HS-27A (cell line): ENCODE results near the gene SMDT1.
"Not testable (repeated sequence)": the region's sequence is repeated elsewhere in the genome, so short reads cannot be mapped to it uniquely, and the experiment has no call there.

Source experiments
- DNase-seq: peaks from one replicate; pipeline ENCODE4 v3.0.0-alpha.2; 2012; ENCODE audit warnings: low read depth, missing footprints

SMDT1 gene

DNA sequence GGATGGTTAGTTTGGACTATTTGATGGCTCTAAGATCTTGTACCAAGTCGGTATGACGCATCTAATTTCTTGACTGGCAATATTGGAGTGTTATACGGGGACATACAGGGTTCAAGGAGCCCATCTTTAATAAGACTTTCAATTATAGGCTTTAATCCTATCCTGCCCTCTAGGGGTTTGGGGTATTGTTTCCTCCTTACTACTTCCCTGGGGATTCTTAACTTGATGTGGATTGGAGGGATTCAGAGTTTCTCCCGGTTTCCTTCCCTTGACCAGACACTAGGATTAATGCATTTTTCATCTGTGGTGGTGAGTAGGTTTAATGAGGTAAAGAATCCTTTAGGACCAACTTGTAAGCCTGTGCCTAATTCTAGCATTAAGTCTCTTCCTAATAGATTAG lies 32.3 kb downstream of the SMDT1 start:
- DNase-seq = no peak

DNA sequence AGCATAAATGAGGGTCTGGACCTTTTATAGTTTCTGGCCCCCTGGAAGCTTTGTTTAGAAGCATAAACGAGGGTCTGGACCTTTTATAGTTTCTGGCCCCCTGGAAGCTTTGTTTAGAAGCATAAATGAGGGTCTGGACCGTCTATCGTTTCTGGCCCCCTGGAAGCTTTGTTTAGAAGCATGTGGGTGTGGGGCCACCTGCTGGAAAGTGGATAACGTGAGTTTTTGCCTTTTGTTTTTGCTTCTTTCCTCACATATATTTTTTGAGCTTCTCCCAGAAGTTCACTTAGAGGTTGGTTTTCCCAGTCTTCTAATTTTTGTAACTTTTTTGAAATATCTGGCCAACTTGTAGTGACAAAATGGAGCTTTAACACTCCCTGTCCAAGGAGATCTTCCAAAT lies 33.3 kb downstream of the SMDT1 start:
- not testable (repeated sequence) for DNase-seq

DNA sequence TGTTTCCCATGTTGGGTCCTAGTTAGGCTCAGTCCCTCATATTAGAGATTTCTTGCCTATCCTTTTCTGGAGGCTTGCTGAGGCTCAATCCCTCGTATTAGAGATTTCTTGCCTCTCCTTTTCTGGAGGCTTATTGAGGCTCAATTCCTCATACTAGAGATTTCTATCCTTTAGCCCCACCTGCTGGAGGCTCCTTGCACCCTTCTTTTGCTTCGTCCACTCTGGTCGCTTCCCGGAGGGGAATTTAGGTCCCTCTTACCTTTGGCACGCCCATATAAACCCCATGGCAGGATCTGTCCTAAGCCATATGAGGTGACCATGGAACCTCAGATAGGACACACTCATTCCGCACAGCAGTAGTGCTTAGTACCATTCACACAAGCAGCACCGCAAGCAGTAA lies 35.2 kb downstream of the SMDT1 start:
- DNase-seq = no peak

DNA sequence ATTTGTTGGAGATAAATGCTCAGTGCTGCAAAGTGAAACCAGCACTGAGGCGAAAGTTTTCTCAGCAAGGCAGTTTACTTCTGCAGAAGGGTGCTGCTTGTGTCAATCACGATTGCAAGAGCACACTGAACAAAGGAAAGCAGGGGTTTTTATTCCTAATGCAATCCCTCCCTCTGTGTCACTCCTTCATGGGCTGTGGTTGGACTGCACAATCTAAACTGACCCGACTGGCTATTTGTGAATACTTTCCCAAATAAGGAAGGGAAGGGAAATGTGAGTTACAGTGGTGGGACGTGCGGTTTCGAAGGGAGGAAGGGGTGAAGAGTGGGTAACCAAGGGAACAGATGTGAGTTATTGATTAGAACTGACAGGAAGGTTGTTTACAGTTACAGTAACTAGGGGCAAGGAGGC lies 35.9 kb downstream of the SMDT1 start:
- not testable (repeated sequence) for DNase-seq

DNA sequence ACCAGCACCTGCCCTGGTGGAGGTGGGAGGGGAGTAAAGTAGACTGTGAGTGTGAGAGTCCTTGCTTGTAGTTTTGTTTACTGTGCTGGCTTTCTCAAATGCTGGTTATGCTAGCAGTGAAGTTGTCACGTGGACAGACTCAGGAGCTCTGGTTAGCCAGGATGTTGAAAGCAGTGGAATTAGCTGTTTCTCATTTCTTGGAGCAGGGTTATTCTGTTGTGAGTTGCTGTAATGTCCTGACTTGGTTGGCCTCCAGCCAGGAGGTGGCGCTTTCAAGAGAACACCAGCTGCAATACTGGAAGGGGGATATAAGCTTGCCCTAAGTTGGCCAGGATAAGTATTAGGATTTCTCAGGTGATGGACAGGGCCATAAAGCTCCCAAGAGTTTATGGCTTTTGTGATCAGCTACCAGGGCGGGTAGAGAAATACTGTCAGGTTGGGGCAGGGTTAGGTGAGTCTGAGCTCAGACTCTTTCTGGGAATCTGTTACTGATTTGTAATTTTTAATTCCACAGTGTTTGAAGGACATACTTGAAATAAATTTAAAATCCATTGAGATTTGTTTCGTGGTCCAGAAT lies 37.4 kb downstream of the SMDT1 start:
- no peak for DNase-seq

DNA sequence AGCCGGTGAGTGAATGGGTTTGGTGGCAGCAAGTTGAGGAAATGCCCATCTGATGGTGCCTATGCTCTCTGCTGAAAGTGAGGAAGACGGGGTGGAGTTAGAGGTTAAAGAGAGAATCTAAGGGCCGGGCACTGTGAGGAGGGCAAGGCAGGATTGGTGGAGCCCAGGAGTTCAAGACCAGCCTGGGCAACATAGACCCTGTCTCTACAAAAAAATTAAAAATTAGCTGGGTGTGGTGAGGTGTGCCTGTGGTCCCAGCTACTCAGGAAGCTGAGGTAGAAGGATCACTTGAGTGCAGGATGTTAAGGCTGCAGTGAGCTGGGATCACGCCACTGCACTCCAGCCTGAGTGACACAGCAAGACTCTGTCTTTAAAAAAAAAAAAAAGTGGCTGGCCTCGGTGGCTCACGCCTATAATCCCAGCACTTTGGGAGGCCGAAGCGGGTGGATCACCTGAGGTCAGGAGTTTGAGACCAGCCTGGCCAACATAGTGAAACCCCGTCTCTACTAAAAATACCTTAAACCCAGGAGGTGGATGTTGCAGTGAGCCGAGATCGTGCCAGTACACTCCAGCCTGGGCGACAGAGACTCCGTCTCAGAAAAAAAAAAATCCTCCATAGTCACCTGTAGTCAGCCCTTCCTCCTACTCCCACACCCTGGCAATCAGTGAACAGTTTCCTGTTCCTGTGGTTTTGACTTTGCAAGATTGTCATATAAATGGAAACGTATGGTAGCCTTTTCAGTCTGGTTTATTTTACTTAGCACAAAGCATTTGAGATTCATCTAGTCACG lies 40.9 kb downstream of the SMDT1 start:
- not testable (repeated sequence) for DNase-seq

DNA sequence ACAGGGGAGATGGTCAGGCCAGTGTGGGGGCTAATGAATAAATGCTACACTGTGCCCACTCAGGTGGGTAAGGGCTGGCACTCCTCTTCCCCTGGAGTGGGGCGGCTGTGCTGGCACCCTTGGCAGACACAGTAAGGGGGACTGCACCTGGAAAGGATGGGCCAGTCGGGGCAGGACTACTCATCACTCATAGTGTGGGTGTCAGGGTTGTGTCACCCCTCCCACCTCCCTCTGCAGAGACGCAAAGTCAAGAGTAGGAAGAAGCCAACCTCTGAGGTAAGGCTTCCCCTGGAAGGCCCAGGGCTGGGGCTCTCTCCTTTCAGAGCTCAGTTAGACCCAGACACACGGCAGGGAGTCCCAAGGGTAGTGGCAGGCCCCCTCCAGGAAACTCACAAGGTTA lies 44.0 kb downstream of the SMDT1 start:
- DNase-seq = not testable (repeated sequence)

DNA sequence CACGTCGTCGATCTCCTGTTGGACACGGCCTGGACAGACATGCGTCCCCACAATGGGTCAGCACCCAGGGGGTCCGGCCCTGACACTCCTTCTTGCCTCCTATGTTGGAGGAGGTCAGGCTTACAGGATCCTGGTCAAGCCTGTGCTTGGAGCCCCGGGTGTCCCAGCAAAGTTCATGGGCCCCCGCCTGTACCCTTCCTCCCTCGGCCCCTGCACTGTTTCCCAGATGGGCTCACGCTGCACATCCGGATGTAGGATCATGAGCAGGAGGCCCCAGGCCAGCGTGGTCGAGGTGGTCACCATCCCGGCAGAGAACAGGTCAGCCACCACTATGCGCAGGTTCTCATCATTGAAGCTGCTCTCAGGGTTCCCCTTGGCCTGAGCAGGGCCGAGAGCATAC lies 48.1 kb downstream of the SMDT1 start:
- no peak for DNase-seq

DNA sequence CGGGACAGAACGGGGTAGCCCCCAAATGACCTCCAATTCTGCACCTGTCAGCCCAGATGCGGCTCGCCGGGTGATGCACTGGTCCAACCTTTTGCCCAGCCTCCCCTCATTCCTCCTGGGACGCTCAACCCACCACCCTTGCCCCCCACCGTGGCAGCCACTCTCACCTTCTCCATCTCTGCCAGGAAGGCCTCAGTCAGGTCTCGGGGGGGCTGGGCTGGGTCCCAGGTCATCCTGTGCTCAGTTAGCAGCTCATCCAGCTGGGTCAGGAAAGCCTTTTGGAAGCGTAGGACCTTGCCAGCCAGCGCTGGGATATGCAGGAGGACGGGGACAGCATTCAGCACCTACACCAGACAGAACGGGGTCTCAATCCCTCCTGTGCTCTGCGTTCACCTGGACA lies 48.5 kb downstream of the SMDT1 start:
- DNase-seq = not testable (repeated sequence)

DNA sequence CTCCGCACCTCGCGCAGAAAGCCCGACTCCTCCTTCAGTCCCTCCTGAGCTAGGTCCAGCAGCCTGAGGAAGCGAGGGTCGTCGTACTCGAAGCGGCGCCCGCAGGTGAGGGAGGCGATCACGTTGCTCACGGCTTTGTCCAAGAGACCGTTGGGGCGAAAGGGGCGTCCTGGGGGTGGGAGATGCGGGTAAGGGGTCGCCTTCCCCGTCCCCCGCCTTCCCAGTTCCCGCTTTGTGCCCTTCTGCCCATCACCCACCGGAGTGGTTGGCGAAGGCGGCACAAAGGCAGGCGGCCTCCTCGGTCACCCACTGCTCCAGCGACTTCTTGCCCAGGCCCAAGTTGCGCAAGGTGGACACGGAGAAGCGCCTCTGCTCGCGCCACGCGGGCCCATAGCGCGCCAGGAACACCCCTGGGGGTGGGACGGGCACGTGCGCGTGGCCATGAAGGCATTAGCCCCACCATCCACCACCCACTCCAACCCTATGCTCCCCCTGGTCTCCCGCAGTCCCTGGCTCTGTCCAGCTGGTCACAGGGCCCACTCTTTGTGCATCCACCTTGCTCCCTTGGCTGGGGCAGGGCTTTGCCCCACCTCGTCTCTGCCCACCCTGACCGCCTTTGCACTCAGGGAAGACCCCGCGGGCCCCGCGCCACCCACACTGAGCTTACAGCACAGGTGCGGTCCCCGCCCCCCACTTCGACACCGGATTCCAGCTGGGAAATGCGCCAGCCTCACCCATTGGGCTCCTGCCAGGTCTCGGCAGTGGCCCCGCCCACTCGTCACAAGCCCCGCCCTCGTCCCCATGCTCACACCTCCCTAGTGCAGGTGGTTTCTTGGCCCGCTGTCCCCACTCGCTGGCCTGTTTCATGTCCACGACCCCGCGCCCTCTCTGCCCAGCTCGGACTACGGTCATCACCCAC lies 49.5 kb downstream of the SMDT1 start:
- not testable (repeated sequence) for DNase-seq

DNA sequence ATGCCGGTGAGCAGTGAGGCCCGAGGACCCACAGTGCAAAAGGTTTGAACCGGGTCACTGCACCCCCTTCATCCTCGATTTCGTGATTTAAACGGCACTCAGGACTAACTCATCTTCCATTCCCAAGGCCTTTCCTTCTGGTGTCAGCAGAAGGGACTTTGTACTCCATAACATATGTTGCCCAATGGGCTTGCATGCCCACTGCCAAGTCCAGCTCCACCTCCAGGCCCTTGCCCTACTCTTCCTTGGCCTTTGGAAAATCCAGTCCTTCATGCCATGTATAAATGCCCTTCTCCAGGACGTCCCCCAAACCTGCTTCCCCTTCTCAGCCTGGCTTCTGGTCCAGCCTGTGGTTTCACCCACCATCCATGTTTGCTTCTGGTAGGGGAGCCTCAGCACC lies 50.7 kb downstream of the SMDT1 start:
- DNase-seq = not testable (repeated sequence)

DNA sequence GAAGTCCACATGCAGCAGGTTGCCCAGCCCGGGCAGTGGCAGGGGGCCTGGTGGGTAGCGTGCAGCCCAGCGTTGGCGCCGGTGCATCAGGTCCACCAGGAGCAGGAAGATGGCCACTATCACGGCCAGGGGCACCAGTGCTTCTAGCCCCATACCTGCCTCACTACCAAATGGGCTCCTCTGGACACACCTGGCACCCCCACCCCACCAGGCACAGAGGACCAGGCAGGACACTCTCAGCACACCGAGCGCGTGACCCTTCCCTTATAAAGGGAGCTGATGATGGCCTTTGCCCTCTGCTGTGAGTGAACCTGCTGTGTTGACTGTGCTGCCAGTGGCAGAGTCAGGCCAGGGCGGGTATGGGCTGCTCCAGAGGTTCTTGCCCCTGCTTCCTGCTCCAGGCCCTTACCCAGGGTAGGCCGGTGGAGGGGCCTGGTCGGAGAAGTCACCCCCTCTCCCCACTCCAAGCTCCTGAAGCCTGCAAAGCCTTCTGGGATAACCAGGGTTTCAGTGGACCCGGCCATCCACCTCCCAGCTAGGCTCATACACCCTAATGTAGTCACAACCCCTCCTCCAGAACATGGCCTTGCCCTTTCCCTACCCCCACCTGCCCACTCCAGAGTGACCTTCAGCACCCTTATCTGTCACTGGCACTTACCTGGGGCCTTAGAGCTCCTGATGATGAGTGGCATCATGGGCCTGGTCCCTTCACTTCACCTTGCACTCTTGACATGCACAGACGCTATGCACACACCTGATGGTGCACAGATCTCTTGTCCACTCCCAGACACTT lies 51.3 kb downstream of the SMDT1 start, which contains the start of gene CYP2D6:
Gene CYP2D6, minus strand, starts transcription at position 172 of the 793 bp plus-strand sequence. Its CDS starts 19 bp downstream, at position 153.
- not testable (repeated sequence) for DNase-seq

DNA sequence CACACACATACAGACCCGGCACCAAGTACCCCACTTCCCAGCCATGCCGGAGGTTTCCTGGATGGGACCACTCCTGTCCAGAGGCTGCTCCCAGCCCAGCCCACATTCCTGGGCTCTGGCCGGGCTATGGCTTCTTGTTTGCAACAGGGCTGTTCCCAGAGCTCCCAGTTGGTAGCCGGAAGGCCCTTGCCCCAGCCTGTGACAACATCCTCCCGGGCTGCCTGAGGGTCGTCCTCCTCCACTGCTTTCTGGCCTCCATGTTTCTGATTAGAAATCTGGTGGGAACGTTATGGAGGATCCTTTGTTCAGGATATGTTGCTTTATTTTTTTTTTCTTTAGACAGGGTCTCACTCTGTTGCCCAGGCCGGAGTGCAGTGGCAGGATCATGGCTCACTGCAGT lies 52.1 kb downstream of the SMDT1 start:
- DNase-seq = no peak

DNA sequence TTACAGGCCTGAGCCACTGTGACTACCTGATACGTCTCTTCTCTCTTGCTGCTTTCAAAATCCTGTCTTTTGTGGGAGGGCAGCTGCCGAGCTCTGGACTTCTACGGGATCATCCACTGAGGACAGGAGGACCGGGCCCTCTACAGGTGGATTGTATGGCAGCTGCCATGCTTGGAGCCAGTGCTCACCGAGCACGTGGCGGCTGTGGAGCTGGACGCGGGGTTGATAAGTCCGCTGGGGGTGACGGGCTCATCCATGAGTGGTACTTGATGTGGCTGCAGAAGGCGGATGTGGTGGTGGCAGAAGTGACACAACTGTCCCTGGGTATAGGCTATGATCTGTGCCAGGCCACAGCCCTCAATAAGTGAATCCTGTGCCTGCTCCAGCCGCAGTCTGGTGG lies 53.0 kb downstream of the SMDT1 start:
- no peak for DNase-seq
